Endothelial cell of umbilical vein (primary cell): ENCODE results near the gene CAMKMT.

ENCODE experiments used
- CTCF ChIP-seq, 2 donors: IDR thresholded peaks; 1 replicate in 1 of 2; 2 replicates in 1 of 2; pipeline ENCODE4 v1.5.1; 2011; ENCODE audit warnings: low read length in 2 of 2, mild to moderate bottlenecking in 2 of 2, moderate library complexity in 2 of 2, control low read depth in 1 of 2, inconsistent platforms in 1 of 2, low read depth in 1 of 2; ENCODE audit not compliant: insufficient read depth in 1 of 2; ENCODE audit errors: extremely low read depth in 1 of 2
- EZH2 ChIP-seq: IDR thresholded peaks from 2 replicates; pipeline ENCODE4 v1.6.1; 2012; ENCODE audit warnings: borderline replicate concordance, low read depth, mild to moderate bottlenecking, moderate library complexity, low read length, inconsistent platforms; ENCODE audit not compliant: severe bottlenecking

GRCh38 chr2:44778671-44779476 is 417.1 kb downstream of the CAMKMT start:
- no peak for TF ChIP-seq CTCF (IDR thresholded peaks at IDR 0.05; ENCODE audit: extremely low read depth in 1 of 2, insufficient read depth in 1 of 2, low read depth in 1 of 2, low read length in 2 of 2)
- no peak for TF ChIP-seq EZH2
